K562 (cell line): ENCODE results near the gene DRC1. TPM values are rescaled to one million over a fixed set of nuclear protein-coding genes. Genes with fewer than 3 reads are reported as not detected.
A peak's percentile ranks its signal among the peaks of the same experiment; 100 is the strongest.

Experiments used
- BMI1 ChIP-seq: fragments of 150-350 bp; IDR thresholded peaks from 2 replicates; pipeline ENCODE4 v1.6.1; 2014; ENCODE audit warnings: low read length
- ELF1 ChIP-seq: fragments of 200-800 bp; sonication (Bioruptor generic); IDR thresholded peaks from 2 replicates; pipeline ENCODE4 v1.6.1; 2016; ENCODE audit warnings: missing genetic modification characterization, missing compliant biosample characterization
- KDM5B ChIP-seq: fragments of 200-600 bp; sonication (generic); IDR thresholded peaks from 2 replicates; pipeline ENCODE4 v1.6.1; 2012; ENCODE audit warnings: low read depth, mild to moderate bottlenecking, moderate library complexity, low read length, control low read depth, inconsistent platforms; ENCODE audit not compliant: insufficient replicate concordance
- KLF6 ChIP-seq: fragments of 250-450 bp; sonication (Bioruptor Pico); IDR thresholded peaks from 2 replicates; pipeline ENCODE4 v1.4.0; 2020; ENCODE audit warnings: mild to moderate bottlenecking, moderate library complexity, borderline replicate concordance
- MTF1 ChIP-seq: fragments of 250-450 bp; sonication (Bioruptor Pico); IDR thresholded peaks from 2 replicates; pipeline ENCODE4 v1.9.0; 2021; ENCODE audit warnings: moderate library complexity, mild to moderate bottlenecking, inconsistent platforms, borderline replicate concordance
- NFXL1 ChIP-seq: fragments of 450-650 bp; formaldehyde crosslinking; IDR thresholded peaks from 2 replicates; pipeline ENCODE4 v1.4.0; 2021; ENCODE audit warnings: mild to moderate bottlenecking
- PML ChIP-seq: IDR thresholded peaks from 2 replicates; pipeline ENCODE4 v1.6.1; 2012; ENCODE audit warnings: low read length, inconsistent platforms
- RCOR1 ChIP-seq, 2 experiments: IDR thresholded peaks; 2 replicates each; pipeline ENCODE4 v1.6.1; 2012; ENCODE audit warnings: low read depth in 2 of 2, low read length in 2 of 2, borderline replicate concordance in 1 of 2, improper control_type of control experiment in 1 of 2
- TAF9B ChIP-seq: fragments of 450-650 bp; IDR thresholded peaks from 2 replicates; pipeline ENCODE4 v1.6.1; 2018; ENCODE audit warnings: mild to moderate bottlenecking; ENCODE audit not compliant: partially characterized antibody
- TCF7 ChIP-seq: sonication (generic); IDR thresholded peaks from 2 replicates; pipeline ENCODE4 v1.6.1; 2016; ENCODE audit warnings: antibody characterized with exemption, borderline replicate concordance
- TCF7L2 ChIP-seq: fragments of 150-350 bp; IDR thresholded peaks from 2 replicates; pipeline ENCODE4 v1.6.1; 2016; ENCODE audit warnings: low read depth, mild to moderate bottlenecking, low read length, moderate library complexity
- ZC3H11A ChIP-seq: IDR thresholded peaks from 2 replicates; pipeline ENCODE4 v1.6.1; 2012; ENCODE audit warnings: low read depth, low read length, improper control_type of control experiment
- ZNF707 ChIP-seq: fragments of 250-450 bp; sonication (Bioruptor Pico); conservative IDR thresholded peaks from 2 replicates; pipeline ENCODE4 v1.8.0; 2022; ENCODE audit warnings: inconsistent platforms, mild to moderate bottlenecking, moderate library complexity
- polyA plus RNA-seq, 8 experiments: library from polyadenylated mRNA; depleted of rRNA in 4 of 8; stranded (reverse) in 5 of 8; unstranded in 3 of 8; fragments of >200 nt; fragmentation: Nextera tagmentation in 2 of 8; fragmentation: Illumina TruSeq in 1 of 8; extraction: Ambion mirVana in 2 of 8; extraction: Trizol in 1 of 8; gene quantifications; 2 replicates each; pipeline versions ENCODE4 v1.2.1 to v1.2.3, GENCODE V29; 2011 to 2014; ENCODE audit warnings: inconsistent platforms in 1 of 8, missing spikeins in 1 of 8
- total RNA-seq, 7 experiments: library from RNA; depleted of rRNA in 6 of 7; stranded (reverse); fragments of >200 nt in 6 of 7; fragmentation: Illumina TruSeq in 2 of 7; extraction: Trizol in 2 of 7; gene quantifications; 2 replicates each; pipeline versions ENCODE4 v1.2.1 to v1.2.3, GENCODE V29; 2011 to 2021; ENCODE audit warnings: low replicate concordance in 1 of 7
- TF ChIP-seq, protein P1 (sequence below): fragments of 250-450 bp; sonication (Bioruptor Pico); IDR thresholded peaks from 2 replicates; pipeline ENCODE4 v1.8.0; 2022; ENCODE audit warnings: inconsistent platforms
- TF ChIP-seq, protein P2 (sequence below): fragments of 250-450 bp; sonication (Bioruptor Pico); IDR thresholded peaks from 2 replicates; pipeline ENCODE4 v1.4.0; 2020
- TF ChIP-seq, protein P3 (sequence below): fragments of 250-450 bp; sonication (Bioruptor Pico); IDR thresholded peaks from 2 replicates; pipeline ENCODE4 v1.4.0; 2020; ENCODE audit warnings: borderline replicate concordance
- TF ChIP-seq, protein P4 (sequence below), 2 experiments: fragments of 450-650 bp; IDR thresholded peaks; 2 replicates each; pipeline ENCODE4 v1.6.1; 2018; ENCODE audit warnings: mild to moderate bottlenecking in 2 of 2, low read depth in 1 of 2; ENCODE audit not compliant: partially characterized antibody in 2 of 2
- TF ChIP-seq, protein P5 (sequence below): fragments of 250-450 bp; sonication (Bioruptor Pico); IDR thresholded peaks from 2 replicates; pipeline ENCODE4 v1.9.0; 2021; ENCODE audit warnings: mild to moderate bottlenecking

Gene DRC1
- total and polyA plus RNA-seq, 9 of the 15 experiments (the other 6 are each of a cell fraction or from before 2014, with no cell fraction given): 0.07 to 0.10 TPM; not detected in 7

DNA sequence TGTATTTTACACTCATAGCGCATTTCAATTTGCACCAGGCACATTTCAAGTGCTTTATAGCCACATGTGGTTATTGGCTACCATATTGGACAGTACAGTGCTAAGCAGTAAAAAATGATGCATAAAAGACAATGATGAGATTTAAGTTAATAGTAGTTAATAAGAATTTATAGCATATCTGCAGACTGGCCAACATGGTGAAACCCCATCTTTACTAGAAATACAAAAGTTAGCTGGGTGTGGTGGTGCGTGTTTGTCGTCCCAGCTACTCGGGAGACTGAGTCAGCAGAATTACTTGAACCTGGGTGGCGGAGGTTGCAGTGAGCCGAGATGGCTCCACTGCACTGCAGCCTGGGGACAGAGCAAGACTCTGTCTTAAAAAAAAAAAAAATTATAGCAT lies 9.7 kb downstream of the DRC1 start (continued):
- TF ChIP-seq ELF1 (tag) (0 out of 2 replicates have a peak, but pooled peaks have one; percentile 9), PML (no peak), KDM5B (no peak), TCF7 (no peak), MTF1 (CRISPR knock-in tag) (no peak), TAF9B (peak; percentile 60), TCF7L2 (no peak), KLF6 (CRISPR knock-in tag) (no peak), BMI1 (no peak), ZNF707 (no peak), NFXL1 (CRISPR knock-in tag) (peak; percentile 81; the same call in 1 of the 2 replicates), RCOR1 (IDR thresholded peaks at IDR 0.05; ENCODE audit: borderline replicate concordance in 1 of 2, low read depth in 2 of 2, low read length in 2 of 2) (no peak), ZC3H11A (no peak)
- TF ChIP-seq, protein P1, sequence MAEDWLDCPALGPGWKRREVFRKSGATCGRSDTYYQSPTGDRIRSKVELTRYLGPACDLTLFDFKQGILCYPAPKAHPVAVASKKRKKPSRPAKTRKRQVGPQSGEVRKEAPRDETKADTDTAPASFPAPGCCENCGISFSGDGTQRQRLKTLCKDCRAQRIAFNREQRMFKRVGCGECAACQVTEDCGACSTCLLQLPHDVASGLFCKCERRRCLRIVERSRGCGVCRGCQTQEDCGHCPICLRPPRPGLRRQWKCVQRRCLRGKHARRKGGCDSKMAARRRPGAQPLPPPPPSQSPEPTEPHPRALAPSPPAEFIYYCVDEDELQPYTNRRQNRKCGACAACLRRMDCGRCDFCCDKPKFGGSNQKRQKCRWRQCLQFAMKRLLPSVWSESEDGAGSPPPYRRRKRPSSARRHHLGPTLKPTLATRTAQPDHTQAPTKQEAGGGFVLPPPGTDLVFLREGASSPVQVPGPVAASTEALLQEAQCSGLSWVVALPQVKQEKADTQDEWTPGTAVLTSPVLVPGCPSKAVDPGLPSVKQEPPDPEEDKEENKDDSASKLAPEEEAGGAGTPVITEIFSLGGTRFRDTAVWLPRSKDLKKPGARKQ (CRISPR knock-in tag): no peak; the same call in 1 of the 2 replicates
- TF ChIP-seq, protein P2, sequence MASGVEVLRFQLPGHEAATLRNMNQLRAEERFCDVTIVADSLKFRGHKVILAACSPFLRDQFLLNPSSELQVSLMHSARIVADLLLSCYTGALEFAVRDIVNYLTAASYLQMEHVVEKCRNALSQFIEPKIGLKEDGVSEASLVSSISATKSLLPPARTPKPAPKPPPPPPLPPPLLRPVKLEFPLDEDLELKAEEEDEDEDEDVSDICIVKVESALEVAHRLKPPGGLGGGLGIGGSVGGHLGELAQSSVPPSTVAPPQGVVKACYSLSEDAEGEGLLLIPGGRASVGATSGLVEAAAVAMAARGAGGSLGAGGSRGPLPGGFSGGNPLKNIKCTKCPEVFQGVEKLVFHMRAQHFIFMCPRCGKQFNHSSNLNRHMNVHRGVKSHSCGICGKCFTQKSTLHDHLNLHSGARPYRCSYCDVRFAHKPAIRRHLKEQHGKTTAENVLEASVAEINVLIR (CRISPR knock-in tag): peak; percentile 21; the same call in 1 of the 2 replicates
- TF ChIP-seq, protein P3, sequence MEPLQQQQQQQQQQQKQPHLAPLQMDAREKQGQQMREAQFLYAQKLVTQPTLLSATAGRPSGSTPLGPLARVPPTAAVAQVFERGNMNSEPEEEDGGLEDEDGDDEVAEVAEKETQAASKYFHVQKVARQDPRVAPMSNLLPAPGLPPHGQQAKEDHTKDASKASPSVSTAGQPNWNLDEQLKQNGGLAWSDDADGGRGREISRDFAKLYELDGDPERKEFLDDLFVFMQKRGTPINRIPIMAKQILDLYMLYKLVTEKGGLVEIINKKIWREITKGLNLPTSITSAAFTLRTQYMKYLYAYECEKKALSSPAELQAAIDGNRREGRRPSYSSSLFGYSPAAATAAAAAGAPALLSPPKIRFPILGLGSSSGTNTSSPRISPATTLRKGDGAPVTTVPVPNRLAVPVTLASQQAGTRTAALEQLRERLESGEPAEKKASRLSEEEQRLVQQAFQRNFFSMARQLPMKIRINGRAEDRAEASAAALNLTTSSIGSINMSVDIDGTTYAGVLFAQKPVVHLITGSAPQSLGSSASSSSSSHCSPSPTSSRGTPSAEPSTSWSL (CRISPR knock-in tag): no peak
- TF ChIP-seq, protein P4, sequence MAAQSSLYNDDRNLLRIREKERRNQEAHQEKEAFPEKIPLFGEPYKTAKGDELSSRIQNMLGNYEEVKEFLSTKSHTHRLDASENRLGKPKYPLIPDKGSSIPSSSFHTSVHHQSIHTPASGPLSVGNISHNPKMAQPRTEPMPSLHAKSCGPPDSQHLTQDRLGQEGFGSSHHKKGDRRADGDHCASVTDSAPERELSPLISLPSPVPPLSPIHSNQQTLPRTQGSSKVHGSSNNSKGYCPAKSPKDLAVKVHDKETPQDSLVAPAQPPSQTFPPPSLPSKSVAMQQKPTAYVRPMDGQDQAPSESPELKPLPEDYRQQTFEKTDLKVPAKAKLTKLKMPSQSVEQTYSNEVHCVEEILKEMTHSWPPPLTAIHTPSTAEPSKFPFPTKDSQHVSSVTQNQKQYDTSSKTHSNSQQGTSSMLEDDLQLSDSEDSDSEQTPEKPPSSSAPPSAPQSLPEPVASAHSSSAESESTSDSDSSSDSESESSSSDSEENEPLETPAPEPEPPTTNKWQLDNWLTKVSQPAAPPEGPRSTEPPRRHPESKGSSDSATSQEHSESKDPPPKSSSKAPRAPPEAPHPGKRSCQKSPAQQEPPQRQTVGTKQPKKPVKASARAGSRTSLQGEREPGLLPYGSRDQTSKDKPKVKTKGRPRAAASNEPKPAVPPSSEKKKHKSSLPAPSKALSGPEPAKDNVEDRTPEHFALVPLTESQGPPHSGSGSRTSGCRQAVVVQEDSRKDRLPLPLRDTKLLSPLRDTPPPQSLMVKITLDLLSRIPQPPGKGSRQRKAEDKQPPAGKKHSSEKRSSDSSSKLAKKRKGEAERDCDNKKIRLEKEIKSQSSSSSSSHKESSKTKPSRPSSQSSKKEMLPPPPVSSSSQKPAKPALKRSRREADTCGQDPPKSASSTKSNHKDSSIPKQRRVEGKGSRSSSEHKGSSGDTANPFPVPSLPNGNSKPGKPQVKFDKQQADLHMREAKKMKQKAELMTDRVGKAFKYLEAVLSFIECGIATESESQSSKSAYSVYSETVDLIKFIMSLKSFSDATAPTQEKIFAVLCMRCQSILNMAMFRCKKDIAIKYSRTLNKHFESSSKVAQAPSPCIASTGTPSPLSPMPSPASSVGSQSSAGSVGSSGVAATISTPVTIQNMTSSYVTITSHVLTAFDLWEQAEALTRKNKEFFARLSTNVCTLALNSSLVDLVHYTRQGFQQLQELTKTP (IDR thresholded peaks at IDR 0.05; ENCODE audit: low read depth in 1 of 2, partially characterized antibody in 2 of 2): no peak
- TF ChIP-seq, protein P5, sequence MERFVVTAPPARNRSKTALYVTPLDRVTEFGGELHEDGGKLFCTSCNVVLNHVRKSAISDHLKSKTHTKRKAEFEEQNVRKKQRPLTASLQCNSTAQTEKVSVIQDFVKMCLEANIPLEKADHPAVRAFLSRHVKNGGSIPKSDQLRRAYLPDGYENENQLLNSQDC: no peak
